EL (cell line): ENCODE results near the gene MYL9.
A peak's percentile ranks its signal among the peaks of the same experiment; 100 is the strongest.
"Not testable (repeated sequence)": the region's sequence is repeated elsewhere in the genome, so short reads cannot be mapped to it uniquely, and the experiment has no call there.

ENCODE experiments used
- DNase-seq: peaks from one replicate; pipeline ENCODE4 v3.0.0-alpha.2; 2016

Gene MYL9

GRCh38 chr20:36549942-36550789, 8.8 kb downstream of the MYL9 start:
- DNase-seq = no peak

DNA sequence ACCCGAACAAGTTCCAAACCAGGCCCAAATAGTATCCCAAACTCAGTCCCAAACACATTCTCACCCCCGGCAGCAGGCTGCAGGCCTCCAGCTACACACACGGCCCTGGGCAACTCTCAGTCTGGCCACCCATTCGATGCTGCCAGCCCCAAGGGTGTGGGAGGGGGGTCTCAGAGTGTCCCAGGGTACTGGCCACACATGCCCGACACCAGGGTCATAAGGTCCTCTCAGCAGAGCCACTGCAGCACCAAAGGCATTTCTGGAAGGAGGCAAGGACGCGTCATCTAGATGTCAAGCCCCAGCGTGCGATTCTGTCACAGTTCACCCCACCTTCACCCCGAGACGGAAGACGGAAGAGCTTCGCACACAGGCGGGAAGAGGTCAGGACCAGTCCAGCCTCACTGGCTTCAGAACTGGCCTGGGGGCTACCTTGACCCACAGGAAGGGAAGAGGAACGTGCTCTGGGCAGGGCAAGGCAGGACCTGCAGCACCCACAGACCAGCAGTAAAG, 9.5 kb downstream of the MYL9 start:
- DNase-seq = no peak

DNA sequence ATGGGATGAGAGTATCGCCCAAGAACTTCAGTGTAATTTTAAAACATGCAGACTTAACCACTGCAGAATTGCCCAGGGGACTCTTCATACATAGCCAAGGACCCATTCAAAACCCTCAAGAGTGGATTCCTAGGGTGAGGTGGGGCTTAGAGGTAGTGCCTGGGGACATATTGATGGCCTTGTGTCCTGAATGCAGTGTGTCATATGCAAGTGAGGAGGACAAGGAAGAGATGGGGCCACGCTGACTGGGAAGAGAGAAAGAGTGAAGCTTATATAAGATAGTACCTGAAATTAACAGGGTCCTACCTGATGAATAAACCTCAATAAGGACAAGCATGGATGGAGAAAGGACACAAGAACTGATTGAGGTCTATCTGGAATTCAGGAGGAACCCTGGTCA, 13.9 kb downstream of the MYL9 start:
- DNase-seq = no peak

GRCh38 chr20:36562724-36563123, 21.4 kb downstream of the MYL9 start:
- no peak for DNase-seq

DNA sequence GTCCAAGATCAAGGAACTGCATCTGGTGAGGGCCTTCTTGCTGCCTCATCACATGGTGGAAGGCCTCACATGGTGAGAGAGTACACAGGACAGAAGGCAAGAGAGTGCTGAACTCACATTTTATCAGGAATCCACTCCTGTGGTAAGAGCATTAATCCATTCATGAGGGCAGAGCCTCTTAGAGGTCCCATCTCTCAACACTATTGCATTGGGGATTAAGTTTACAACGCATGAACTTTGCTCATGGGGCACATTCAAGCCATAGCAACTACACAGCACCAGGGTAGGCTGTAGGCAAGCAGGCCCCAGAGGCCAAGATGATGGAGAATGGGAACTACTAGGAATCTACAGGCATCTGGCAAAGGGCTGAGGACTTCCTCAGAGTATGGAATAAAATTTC, 22.1 kb downstream of the MYL9 start:
- DNase-seq = no peak

DNA sequence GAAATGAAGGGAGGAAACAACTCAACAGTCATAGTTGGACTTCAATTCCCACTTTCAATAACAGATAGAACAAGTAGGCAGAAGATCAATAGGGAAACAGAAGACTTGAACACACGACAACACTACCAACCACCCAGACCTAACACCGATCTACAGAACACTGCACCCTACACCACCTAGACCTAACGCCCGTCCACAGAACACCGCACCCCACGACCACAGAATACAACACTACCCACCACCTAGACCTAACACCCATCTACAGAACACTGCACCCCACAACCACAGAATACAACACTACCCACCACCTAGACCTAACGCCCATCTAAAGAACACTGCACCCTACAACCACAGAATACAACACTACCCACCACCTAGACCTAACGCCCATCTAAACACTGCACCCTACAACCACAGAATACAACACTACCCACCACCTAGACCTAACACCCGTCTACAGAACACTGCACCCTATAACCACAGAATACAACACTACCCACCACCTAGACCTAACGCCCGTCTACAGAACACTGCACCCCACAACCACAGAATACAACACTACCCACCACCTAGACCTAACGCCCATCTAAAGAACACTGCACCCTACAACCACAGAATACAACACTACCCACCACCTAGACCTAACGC, 22.9 kb downstream of the MYL9 start:
- not testable (repeated sequence) for DNase-seq

- not testable (repeated sequence) for DNase-seq
Observed at GRCh38 chr20:36564726-36565121, 23.4 kb downstream of the MYL9 start.

- DNase-seq = no peak
Observed at GRCh38 chr20:36565520-36565919, 24.2 kb downstream of the MYL9 start.

DNA sequence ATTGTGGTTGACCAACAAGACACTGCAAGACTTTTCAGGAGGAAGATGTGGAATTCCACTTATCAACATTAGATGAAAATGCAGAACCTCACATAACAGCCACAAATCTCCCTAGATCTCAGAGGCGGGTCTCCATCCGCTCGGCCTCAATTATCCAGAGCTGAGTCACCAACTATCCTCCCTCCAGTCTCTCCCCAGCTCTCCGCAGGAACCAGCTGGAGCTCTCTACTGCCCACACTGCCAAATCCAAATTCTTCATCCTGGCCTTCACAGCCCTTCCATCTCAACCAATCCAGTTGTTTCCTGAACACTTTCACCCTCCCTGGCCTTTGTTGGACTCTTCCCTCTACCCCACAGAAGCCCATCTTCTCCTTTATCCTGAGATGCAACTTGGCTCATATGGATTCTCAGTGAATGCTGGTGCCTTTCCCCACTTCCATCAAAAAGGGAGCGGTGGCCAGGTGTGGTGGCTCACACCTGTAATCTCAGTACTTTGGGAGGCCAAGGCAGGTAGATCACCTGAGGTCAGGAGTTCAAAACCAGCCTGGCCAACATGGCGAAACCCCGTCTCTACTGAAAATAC, 28.6 kb downstream of the MYL9 start:
- DNase-seq = peak; percentile 75

- DNase-seq = no peak
Observed at GRCh38 chr20:36571564-36572504, 30.5 kb downstream of the MYL9 start.

- DNase-seq = peak; percentile 55
Observed at GRCh38 chr20:36572701-36573102, 31.4 kb downstream of the MYL9 start.

DNA sequence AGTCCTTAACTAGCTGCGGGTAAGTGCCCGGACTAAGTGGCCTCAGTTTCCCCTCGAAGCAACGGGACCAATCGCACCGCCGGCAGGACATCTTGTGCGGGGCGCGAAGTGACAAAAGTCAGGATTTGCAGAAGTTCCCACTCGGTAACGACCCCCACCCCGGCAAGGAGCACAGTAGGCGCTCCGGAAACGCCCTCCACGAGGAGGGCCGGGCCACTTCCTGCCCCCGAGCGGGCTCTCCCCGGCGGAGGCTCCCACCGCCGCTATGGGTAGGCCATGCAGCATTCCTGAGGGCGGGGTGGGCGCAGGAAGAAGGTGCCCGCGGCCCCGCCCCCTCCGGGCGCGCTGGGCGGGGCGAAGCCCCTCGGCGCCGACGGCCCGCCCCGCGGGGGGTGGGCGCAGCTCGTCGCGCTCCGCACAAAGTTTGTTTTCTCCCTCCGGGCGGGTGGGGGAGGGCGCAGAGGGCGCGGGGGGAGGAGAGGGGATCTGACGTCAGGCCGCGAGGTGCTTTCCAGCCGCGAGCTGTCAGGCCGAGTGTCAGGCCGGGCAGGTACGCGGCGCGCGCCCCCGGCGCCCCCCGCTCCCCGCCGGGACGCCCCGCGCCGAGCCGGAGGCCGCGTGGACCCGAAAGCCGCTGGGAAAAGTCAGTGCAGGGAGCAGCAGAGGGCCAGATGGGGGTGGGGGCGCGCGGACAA, 31.9 kb downstream of the MYL9 start, which contains the start of gene TGIF2:
Gene TGIF2, plus strand, starts transcription at position 495 of the 695 bp plus-strand sequence. CDS start 5,178 bp downstream, outside the sequence.
- DNase-seq = peak; percentile 94

DNA sequence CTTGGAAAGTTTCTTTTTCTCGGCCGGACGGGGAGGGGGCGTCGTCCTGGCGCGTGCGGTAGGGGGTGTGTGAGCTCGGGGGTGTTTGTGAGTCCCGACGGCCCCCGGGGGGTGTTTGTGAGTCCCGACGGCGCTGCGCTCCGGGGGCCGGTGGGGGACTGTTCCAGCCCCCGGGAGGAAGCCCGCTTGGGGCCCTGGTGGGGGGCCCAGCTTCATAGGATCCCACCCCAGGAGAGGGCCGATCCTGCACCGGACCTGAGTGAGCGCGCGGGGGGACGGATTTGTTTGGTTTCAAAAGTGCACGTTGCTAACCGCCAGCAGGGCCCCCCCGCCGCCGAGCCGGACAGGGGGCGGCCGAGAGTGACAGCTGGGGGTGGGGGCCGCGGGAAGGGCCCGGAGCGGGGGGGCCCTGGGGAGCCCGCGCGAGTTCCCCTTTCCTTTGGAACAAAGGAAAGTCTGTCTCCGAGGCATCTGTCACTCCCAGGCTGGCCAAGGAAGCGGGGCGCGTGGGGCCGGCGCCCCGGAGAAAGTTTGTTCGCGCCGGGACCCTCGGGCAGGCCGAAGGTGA, 32.6 kb downstream of the MYL9 start:
- peak; percentile 28 for DNase-seq

DNA sequence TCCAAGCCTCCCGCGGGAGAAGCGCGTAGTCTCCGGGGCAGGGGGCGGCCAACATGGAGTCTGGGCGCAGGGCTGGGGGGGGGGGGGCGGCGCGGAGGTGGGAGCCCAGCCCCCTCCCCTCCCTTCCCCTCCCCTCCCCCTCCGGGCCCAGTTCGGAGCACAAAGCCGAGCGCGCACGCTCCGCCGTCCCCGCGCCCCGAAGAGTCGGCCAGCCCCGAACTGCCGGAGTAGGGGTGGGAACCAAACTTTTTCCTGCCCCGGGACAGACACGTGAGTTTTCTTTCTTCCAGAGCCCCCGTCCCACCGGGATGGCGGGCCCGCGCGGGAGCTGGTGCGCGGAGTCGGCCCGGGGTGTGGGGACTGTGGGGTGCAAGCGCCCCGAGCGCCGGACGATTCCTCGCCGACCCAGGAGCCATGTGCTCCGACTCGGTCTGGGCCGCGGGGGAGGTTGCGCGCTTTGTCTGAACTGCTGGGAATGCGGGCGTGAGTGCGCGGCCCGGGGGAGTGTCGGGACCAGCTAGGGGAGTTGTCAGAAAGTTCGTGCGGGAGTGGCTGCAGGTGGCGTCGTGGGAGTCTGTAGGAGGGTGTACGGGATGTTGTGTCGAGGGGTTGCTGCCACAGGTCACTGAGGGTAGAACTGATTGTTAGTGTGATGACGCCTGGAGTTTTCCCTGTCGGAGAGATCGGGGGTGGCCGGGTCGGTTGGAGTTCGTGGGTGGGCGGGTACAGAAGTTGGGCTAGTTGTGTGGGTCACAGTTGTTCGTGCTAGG, 33.2 kb downstream of the MYL9 start:
- DNase-seq = peak; percentile 62

DNA sequence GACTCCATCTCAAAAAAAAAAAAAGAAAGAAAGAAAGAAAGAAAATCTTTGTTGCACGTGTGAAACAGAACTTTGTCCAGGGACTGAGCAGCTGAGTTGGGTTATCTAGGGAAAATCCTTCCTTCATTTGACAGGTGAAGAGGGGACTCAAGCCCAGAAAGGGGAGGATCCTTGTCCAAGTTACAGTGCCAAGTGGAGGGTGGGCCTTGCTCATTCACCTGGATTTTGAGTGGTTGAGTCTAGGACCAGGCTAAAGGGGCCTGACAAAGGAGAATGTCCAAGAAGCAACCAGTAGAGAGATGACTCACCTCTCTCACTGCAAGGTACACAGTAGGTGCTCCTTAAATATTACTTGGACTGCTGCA, 34.7 kb downstream of the MYL9 start:
- no peak for DNase-seq

DNA sequence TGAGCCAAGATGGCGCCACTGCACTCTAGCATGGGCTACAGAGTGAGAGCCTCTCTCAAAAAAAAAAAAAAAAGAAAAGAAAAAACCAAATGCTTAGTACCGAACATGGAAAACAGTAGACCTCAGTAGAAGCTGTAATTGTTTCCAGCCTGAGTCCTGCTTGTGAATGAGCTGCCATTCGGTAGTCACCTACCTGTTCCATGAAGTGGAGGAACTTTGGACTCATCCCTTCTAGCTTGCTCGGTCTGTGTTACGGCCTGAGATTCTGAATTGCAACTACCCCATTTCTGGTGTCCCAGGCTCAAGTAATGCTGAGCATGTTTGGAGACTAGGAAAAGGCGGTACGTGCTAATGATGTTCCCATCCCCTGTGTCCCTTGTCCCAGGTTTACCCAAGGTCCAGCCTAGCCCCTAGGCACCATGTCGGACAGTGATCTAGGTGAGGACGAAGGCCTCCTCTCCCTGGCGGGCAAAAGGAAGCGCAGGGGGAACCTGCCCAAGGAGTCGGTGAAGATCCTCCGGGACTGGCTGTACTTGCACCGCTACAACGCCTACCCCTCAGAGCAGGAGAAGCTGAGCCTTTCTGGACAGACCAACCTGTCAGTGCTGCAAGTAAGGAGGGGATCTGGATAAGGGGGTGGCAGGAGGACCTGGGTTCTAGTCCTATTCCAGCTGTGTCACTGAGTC, 37.2 kb downstream of the MYL9 start:
- DNase-seq = no peak

GRCh38 chr20:36579996-36580545, 38.8 kb downstream of the MYL9 start:
- DNase-seq = peak; percentile 34

DNA sequence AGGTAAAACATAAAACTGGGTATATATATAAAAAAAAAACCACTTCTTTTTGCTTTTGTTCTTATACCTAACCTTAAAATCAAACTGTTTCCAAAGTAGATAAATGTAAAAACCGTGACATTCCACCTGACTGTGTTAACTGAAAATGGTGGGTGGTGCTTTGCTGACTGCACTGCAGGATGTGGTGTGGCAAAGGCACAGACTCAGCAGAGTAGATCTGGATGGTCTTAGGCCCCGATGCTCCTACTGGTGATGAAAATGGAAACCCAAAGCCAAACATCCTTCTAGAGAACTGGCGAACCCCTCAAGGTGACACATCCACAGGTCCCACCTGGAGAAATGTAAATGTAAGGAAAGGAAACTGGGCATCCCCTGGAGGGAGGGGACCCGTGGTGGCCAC, 41.0 kb downstream of the MYL9 start:
- no peak for DNase-seq

DNA sequence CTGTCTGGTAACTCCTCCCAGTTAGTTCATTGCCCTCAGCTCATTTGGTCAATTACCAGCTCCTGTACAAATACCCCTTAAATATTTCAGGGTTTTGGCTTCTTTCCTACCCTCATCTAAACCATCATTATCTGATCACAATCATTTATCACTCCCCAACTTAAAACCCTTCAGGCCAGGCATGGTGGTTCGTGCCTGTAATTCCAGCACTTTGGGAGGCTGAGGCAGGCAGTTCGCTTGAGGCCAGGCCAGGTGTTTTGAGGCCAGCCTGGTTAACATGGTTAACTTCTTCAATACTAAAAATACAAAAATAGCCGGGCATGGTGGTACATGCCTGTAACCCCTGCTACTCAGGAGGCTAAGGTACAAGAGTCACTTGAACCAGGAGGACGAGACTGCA, 41.5 kb downstream of the MYL9 start:
- no peak for DNase-seq

DNA sequence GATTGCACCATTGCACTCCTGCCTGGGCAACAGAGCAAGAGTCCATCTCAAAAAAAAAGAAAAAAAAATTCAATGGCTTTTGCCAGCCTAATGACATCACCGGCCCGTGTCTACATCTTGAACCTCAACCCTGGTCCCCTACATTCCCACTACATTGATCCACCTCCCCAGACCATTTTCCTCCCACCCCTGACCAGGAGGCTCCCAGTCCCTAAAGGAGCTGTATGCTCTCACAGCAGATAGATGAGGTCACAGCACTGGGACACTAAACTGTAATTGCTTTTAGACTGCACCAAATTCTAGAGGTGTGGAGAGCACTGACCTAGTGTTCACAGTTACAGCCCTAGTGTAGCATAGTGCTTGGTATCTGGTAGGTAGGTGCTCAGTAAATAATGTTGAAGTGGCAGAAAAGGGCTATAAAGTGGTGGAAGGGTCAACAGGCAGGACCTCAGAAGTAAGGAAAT, 42.7 kb downstream of the MYL9 start:
- no peak for DNase-seq
